ENCODE measurements around the gene ASPHD2.

Gene ASPHD2

DNA sequence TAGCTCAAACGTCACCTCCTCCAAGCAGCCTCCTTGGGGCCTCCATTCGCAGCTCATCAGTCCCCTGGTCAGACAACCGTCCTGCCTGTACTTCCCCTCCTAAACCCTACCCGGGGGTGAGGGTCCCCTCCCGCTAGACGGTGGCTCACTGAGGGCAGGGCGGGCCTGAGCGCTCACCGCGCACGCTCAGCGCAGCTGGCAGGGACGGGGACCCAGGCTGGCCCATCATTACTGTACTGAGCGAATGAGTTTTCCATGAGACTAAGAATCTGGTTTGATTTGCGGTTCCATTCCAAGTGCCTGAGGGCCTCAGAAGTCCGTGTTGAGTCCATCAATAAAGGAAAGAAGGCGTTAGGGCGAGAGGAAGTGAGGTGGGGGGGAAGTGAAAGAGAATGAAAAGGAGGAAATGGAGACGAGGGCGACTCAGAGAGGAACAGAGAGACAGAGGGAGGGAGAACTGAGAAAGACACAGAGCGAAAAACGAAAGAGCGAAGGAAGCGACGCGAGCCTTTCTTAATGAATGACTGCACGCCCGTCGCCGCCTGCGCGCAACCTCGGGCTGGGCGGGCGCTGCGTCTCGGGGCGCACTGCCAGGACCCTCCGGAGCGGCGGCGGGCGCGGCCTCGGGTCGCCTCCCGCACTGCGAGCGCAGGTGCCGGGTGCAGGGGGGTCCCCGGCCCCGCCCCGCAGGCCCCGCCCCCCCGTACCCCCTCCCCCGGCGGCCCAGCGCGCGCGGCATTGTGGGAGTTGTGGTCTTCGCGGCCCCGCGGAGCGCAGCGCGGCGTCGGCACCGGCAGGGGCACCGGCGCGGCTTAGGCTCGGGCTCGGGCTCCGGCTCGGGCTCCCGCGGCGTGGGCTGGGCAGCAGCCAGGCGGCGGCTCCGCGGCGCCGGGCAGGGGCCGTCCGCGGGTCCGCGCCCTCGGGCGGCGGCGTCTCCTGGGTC, at the start of gene ASPHD2:
Gene ASPHD2, plus strand, starts transcription at position 746 of the 943 bp plus-strand sequence. CDS start 4,356 bp downstream, outside the sequence.
- peak within 1 kb of the TSS; percentile 69 for H3K4me3 ChIP-seq (ENCODE audit: control insufficient read depth, low read depth, low read length)
- peak; percentile 54 for DNase-seq (ENCODE audit: low read depth)
- TF ChIP-seq, protein P1, sequence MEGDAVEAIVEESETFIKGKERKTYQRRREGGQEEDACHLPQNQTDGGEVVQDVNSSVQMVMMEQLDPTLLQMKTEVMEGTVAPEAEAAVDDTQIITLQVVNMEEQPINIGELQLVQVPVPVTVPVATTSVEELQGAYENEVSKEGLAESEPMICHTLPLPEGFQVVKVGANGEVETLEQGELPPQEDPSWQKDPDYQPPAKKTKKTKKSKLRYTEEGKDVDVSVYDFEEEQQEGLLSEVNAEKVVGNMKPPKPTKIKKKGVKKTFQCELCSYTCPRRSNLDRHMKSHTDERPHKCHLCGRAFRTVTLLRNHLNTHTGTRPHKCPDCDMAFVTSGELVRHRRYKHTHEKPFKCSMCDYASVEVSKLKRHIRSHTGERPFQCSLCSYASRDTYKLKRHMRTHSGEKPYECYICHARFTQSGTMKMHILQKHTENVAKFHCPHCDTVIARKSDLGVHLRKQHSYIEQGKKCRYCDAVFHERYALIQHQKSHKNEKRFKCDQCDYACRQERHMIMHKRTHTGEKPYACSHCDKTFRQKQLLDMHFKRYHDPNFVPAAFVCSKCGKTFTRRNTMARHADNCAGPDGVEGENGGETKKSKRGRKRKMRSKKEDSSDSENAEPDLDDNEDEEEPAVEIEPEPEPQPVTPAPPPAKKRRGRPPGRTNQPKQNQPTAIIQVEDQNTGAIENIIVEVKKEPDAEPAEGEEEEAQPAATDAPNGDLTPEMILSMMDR (conservative IDR thresholded peaks at IDR 0.05; ENCODE audit: control insufficient read depth, insufficient read depth, low read depth, low read length): no peak

DNA sequence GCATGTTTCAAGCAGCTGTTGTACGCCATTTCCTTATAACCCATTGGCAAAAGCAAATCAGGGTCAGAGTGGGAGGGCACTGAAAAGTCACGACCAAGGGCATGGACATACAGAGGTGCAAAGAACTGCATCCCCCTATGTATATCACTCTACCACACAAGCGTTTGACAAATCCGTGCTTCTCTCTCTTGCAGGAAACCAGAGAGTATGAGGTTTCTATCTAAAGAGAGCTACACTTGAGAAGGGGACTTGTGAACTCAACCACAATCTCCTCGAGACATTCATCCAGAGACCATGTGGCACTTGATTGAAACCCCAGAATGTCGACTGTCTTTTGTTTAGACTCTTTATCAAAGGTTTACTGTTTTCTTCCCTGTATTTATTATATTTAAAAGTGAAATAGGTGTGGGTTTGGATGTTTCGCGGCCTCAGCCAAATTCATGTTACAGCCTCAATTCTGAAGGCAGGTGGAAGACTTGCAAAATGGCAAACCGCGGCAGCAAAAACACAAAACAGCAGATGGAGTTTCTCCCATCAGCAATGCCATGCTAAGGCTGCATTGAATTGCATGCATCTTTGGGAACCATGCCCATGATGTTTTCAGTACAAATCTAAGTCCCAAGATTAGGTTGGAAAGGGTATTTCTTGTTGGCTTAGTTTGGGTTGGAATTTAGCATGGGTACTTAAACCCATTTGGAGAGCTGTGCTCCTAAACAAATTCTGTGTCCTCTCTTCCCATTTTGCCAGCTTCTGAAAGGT, 48.8 kb upstream of the ASPHD2 start:
- no peak for DNase-seq (ENCODE audit: low read depth)
- TF ChIP-seq, protein P1 (conservative IDR thresholded peaks at IDR 0.05; ENCODE audit: control insufficient read depth, insufficient read depth, low read depth, low read length): no peak
- H3K4me3 ChIP-seq (ENCODE audit: control insufficient read depth, low read depth, low read length): no peak overlapping the region

- no peak for DNase-seq (ENCODE audit: low read depth)
- TF ChIP-seq, protein P1 (conservative IDR thresholded peaks at IDR 0.05; ENCODE audit: control insufficient read depth, insufficient read depth, low read depth, low read length): no peak
Observed at GRCh38 chr22:26382782-26383181, 46.3 kb upstream of the ASPHD2 start.

DNA sequence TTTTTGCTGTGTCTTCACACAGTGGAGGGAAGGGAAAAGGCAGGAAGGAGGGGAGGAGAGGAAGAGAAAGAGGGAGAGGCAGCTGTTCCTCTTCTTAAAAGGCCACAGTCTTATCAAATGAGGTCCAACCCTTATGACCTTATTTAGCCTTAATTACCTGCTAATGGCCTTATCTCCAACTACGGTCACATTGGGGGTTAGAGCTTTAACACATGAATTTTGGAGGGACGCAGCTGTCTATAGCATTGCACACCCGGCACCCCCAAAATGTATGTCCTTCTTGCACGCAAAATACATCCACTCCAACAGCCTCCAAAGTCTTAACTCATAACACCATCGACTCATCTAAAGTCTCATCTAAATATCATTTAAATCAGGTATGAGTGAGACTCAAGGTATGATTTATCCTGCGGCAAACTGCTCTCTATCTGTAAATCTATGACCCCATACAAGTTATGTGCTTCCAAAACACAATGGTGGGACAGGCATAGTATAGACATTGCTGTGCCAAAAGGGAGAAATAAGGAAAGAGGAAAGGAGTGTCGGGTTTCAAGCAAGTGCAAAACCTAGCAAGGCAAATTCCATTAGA, 45.0 kb upstream of the ASPHD2 start:
- DNase-seq (ENCODE audit: low read depth): no peak
- TF ChIP-seq, protein P1 (conservative IDR thresholded peaks at IDR 0.05; ENCODE audit: control insufficient read depth, insufficient read depth, low read depth, low read length): no peak
- H3K4me3 ChIP-seq (ENCODE audit: control insufficient read depth, low read depth, low read length): no peak overlapping the region

More at GRCh38 chr22:26382782-26383181, 46.3 kb upstream of the ASPHD2 start:
- H3K4me3 ChIP-seq (ENCODE audit: control insufficient read depth, low read depth, low read length): no peak overlapping the region

DNA sequence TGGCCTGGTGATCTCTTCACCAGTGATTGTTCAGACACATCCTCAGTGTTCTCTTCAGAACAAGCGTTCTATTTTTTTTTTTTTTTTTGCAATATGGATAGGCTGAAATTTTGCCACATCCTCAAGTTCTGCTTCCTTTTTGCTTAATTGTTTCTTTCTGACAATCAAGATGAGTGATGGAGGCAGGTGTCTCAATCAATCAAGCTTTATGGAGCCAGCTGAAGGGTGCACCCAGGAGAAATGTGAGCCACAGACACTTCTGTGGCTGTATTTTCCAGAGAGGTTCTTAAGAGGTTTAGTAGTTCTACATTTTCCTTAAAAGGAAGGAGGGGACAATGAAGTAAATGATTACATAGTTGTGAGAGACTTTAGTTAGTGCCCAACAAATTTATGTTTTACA, 43.9 kb upstream of the ASPHD2 start:
- TF ChIP-seq, protein P1 (conservative IDR thresholded peaks at IDR 0.05; ENCODE audit: control insufficient read depth, insufficient read depth, low read depth, low read length): no peak
- DNase-seq (ENCODE audit: low read depth): no peak
- H3K4me3 ChIP-seq (ENCODE audit: control insufficient read depth, low read depth, low read length): no peak overlapping the region

DNA sequence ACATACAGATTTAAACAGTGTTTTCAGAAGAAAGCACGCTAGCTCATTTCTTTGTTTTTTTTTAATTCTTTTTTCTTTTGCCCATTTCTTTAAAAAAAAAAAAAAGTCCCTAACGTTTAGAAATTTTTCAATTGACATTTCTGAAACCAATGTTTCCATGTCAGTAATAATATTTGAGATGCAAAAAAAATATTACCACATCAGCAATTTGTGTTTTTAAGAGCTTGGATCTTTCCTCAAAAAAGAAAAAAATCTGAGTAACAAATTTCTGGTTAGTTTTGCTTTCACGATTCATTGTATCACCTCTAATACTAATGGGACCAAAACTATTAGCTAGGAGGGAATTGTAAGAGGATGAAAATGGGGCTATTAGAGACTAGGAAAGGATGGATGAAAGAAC, 39.9 kb upstream of the ASPHD2 start:
- TF ChIP-seq, protein P1 (conservative IDR thresholded peaks at IDR 0.05; ENCODE audit: control insufficient read depth, insufficient read depth, low read depth, low read length): no peak
- DNase-seq (ENCODE audit: low read depth): no peak
- no peak overlapping the region for H3K4me3 ChIP-seq (ENCODE audit: control insufficient read depth, low read depth, low read length)
